HPDE6-E6E7 (cell line): Measurements from ENCODE around the gene ERC1.

Experiments used
- DNase-seq: peaks from one replicate; pipeline ENCODE4 v3.0.0; 2011; ENCODE audit warnings: missing footprints; ENCODE audit errors: extremely low spot score

The ERC1 gene

GRCh38 chr12:1383758-1384157 lies 392.7 kb downstream of the ERC1 start:
- no peak for DNase-seq

GRCh38 chr12:1384910-1385309 lies 393.9 kb downstream of the ERC1 start:
- no peak for DNase-seq

- no peak for DNase-seq
Measured at GRCh38 chr12:1391722-1392121, 400.7 kb downstream of the ERC1 start.

- no peak for DNase-seq
Measured at GRCh38 chr12:1395421-1395955, 404.5 kb downstream of the ERC1 start.

- no peak for DNase-seq
Measured at GRCh38 chr12:1398673-1399072, 407.6 kb downstream of the ERC1 start.

- DNase-seq = no peak
Measured at GRCh38 chr12:1401891-1402290, 410.9 kb downstream of the ERC1 start.

GRCh38 chr12:1403417-1403816 lies 412.4 kb downstream of the ERC1 start:
- DNase-seq = no peak

- DNase-seq = no peak
Measured at GRCh38 chr12:1405619-1406018, 414.6 kb downstream of the ERC1 start.

- no peak for DNase-seq
Measured at GRCh38 chr12:1410794-1411193, 419.8 kb downstream of the ERC1 start.

- DNase-seq = no peak
Measured at GRCh38 chr12:1413930-1414329, 422.9 kb downstream of the ERC1 start.

- DNase-seq = no peak
Measured at GRCh38 chr12:1418144-1418543, 427.1 kb downstream of the ERC1 start.

GRCh38 chr12:1419849-1420371 lies 428.9 kb downstream of the ERC1 start:
- DNase-seq = no peak

- no peak for DNase-seq
Measured at GRCh38 chr12:1421091-1421846, 430.2 kb downstream of the ERC1 start.

GRCh38 chr12:1422604-1423315 lies 431.7 kb downstream of the ERC1 start:
- no peak for DNase-seq

GRCh38 chr12:1424674-1425395 lies 433.8 kb downstream of the ERC1 start:
- no peak for DNase-seq

- DNase-seq = no peak
Measured at GRCh38 chr12:1425396-1425729, 434.3 kb downstream of the ERC1 start.

GRCh38 chr12:1428671-1429070 lies 437.6 kb downstream of the ERC1 start:
- DNase-seq = no peak

- DNase-seq = no peak
Measured at GRCh38 chr12:1429980-1430379, 439.0 kb downstream of the ERC1 start.

- DNase-seq = no peak
Measured at GRCh38 chr12:1434296-1434955, 443.4 kb downstream of the ERC1 start.

- no peak for DNase-seq
Measured at GRCh38 chr12:1435044-1435443, 444.0 kb downstream of the ERC1 start.

GRCh38 chr12:1435456-1435855 lies 444.4 kb downstream of the ERC1 start:
- no peak for DNase-seq

GRCh38 chr12:1436015-1436414 lies 445.0 kb downstream of the ERC1 start:
- no peak for DNase-seq
